ENCODE data around the gene BTNL9.
"Not testable (repeated sequence)": the region's sequence is repeated elsewhere in the genome, so short reads cannot be mapped to it uniquely, and the experiment has no call there.

The BTNL9 gene

GRCh38 chr5:181097383-181097753 lies 57.3 kb downstream of the BTNL9 start:
- peak; percentile 34 for ATAC-seq (ENCODE audit: low read depth)
- H3K4me3 ChIP-seq (ENCODE audit: severe bottlenecking); H3K27me3 ChIP-seq (ENCODE audit: insufficient read depth, poor library complexity, severe bottlenecking); H3K27ac ChIP-seq (ENCODE audit: poor library complexity, severe bottlenecking); H3K9me3 ChIP-seq (ENCODE audit: severe bottlenecking); DNase-seq (ENCODE audit: low spot score); H3K36me3 ChIP-seq (ENCODE audit: low read depth); H3K4me1 ChIP-seq (ENCODE audit: insufficient read depth, poor library complexity, severe bottlenecking): not testable (repeated sequence)

DNA sequence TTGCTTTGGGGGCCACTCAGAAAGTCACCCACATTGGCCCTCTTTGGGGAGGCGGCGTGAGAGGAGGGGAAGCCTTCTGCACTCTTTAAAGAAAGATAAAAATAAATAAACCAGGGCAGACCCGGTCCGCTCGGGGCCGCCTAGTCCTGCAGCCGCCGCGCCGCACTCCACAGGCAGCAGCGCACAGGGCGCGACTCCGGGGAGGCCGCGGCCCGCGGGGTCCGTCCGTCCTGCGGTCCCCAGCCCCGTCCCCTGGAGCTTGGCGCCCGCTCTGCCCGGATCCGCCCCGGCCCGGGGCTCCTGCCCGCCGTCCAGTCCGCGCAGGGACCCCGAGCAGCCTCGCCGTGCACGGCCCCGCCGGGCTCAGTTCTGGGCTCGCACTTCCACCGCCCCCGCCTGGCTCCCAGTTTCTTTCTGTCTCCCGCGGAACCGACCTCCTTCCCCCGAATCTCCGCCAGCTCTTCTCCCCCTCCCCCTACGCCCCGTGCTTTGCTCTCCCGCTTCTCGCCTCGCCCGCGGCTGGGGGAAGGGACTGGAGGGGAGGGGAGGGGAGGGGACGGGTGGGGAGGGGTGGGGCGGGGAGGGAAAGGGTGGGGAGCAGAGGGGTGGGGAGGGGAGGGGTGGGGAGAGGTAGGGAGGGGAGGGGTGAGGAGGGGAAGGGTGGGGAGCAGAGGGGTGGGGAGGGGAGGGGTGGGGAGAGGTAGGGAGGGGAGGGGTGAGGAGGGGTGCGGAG lies 57.9 kb downstream of the BTNL9 start:
- H3K27ac ChIP-seq (ENCODE audit: poor library complexity, severe bottlenecking); H3K36me3 ChIP-seq (ENCODE audit: low read depth); DNase-seq (ENCODE audit: low spot score); H3K4me1 ChIP-seq (ENCODE audit: insufficient read depth, poor library complexity, severe bottlenecking); H3K4me3 ChIP-seq (ENCODE audit: severe bottlenecking); H3K9me3 ChIP-seq (ENCODE audit: severe bottlenecking); H3K27me3 ChIP-seq (ENCODE audit: insufficient read depth, poor library complexity, severe bottlenecking): not testable (repeated sequence)
- ATAC-seq (ENCODE audit: low read depth): peak; percentile 11; the same call in 2 of the 3 replicates

GRCh38 chr5:181098762-181099601 lies 58.9 kb downstream of the BTNL9 start:
- Histone ChIP-seq H3K27me3 (ENCODE audit: insufficient read depth, poor library complexity, severe bottlenecking) (peaks cover under 1% of the 10 kb centered on the region), H3K4me3 (ENCODE audit: severe bottlenecking) (no peak overlapping the region), H3K27ac (ENCODE audit: poor library complexity, severe bottlenecking) (no peak overlapping the region), H3K9me3 (ENCODE audit: severe bottlenecking) (no peaks in the 10 kb centered on the region), H3K36me3 (ENCODE audit: low read depth) (no peaks in the 10 kb centered on the region), H3K4me1 (ENCODE audit: insufficient read depth, poor library complexity, severe bottlenecking) (no peaks in the 10 kb centered on the region)
- TF ChIP-seq, protein P1, sequence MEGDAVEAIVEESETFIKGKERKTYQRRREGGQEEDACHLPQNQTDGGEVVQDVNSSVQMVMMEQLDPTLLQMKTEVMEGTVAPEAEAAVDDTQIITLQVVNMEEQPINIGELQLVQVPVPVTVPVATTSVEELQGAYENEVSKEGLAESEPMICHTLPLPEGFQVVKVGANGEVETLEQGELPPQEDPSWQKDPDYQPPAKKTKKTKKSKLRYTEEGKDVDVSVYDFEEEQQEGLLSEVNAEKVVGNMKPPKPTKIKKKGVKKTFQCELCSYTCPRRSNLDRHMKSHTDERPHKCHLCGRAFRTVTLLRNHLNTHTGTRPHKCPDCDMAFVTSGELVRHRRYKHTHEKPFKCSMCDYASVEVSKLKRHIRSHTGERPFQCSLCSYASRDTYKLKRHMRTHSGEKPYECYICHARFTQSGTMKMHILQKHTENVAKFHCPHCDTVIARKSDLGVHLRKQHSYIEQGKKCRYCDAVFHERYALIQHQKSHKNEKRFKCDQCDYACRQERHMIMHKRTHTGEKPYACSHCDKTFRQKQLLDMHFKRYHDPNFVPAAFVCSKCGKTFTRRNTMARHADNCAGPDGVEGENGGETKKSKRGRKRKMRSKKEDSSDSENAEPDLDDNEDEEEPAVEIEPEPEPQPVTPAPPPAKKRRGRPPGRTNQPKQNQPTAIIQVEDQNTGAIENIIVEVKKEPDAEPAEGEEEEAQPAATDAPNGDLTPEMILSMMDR (IDR thresholded peaks at IDR 0.05; ENCODE audit: poor library complexity, severe bottlenecking): no peak
- DNase-seq (ENCODE audit: low spot score): no peak
- ATAC-seq (ENCODE audit: low read depth): no peak

- Histone ChIP-seq H3K36me3 (ENCODE audit: low read depth) (no peaks in the 10 kb centered on the region), H3K27me3 (ENCODE audit: insufficient read depth, poor library complexity, severe bottlenecking) (peaks cover 3% of the 10 kb centered on the region), H3K4me3 (ENCODE audit: severe bottlenecking) (no peak overlapping the region), H3K27ac (ENCODE audit: poor library complexity, severe bottlenecking) (no peak overlapping the region), H3K4me1 (ENCODE audit: insufficient read depth, poor library complexity, severe bottlenecking) (no peaks in the 10 kb centered on the region), H3K9me3 (ENCODE audit: severe bottlenecking) (no peaks in the 10 kb centered on the region)
- ATAC-seq (ENCODE audit: low read depth) (no peak), DNase-seq (ENCODE audit: low spot score) (no peak)
- TF ChIP-seq, protein P1 (IDR thresholded peaks at IDR 0.05; ENCODE audit: poor library complexity, severe bottlenecking): no peak
Observed at GRCh38 chr5:181099602-181100086, 59.6 kb downstream of the BTNL9 start.

DNA sequence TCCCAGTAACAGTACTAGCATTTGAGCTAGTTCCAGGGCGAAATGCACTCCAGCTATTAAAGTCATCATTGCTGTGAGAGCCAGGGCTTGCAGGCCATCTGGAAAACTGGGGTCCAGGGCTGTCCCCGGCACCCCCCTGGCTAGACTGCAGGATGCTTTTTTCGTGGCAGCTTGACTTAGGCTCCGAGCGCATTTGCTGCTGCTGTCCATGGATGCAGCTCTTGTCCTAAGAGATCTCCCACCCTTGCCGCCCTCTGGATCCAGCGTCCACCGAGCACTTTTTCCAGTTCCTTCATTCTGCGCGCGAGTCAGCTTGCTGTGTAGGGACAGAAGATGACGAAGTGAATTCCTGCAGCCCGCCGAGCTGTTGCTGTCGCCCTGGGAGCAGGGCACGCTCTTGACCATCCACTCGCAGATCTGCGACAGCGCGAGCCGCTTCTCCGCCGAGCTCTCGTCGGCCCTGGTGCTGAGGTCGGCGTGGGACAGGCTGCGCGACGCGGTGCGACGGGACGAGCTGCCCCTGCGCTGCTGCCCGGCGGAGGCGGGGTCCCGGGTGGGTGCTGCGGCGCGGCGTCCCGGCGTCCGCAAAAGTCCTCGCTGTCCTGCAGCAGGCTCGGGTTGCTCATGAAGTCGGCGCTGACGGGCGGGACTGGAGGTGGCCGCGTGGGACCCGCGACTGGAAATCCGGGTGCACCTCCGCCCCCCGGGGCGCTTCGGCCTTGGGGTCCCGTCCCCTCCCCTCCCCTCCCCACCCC lies 60.2 kb downstream of the BTNL9 start:
- DNase-seq (ENCODE audit: low spot score): no peak
- Histone ChIP-seq H3K27me3 (ENCODE audit: insufficient read depth, poor library complexity, severe bottlenecking) (peaks cover 3% of the 10 kb centered on the region), H3K4me1 (ENCODE audit: insufficient read depth, poor library complexity, severe bottlenecking) (no peaks in the 10 kb centered on the region), H3K9me3 (ENCODE audit: severe bottlenecking) (no peaks in the 10 kb centered on the region), H3K36me3 (ENCODE audit: low read depth) (no peaks in the 10 kb centered on the region), H3K4me3 (ENCODE audit: severe bottlenecking) (peak overlapping the region; percentile 15), H3K27ac (ENCODE audit: poor library complexity, severe bottlenecking) (no peak overlapping the region)
- TF ChIP-seq, protein P1 (IDR thresholded peaks at IDR 0.05; ENCODE audit: poor library complexity, severe bottlenecking): no peak
- no peak for ATAC-seq (ENCODE audit: low read depth)

- not testable (repeated sequence) for H3K27me3 ChIP-seq (ENCODE audit: insufficient read depth, poor library complexity, severe bottlenecking); H3K4me1 ChIP-seq (ENCODE audit: insufficient read depth, poor library complexity, severe bottlenecking); H3K36me3 ChIP-seq (ENCODE audit: low read depth); H3K4me3 ChIP-seq (ENCODE audit: severe bottlenecking); H3K9me3 ChIP-seq (ENCODE audit: severe bottlenecking); H3K27ac ChIP-seq (ENCODE audit: poor library complexity, severe bottlenecking)
- ATAC-seq (ENCODE audit: low read depth) (peak; percentile 18), DNase-seq (ENCODE audit: low spot score) (peak; percentile 61)
Observed at GRCh38 chr5:181101030-181101641, 61.1 kb downstream of the BTNL9 start.

- H3K4me1 ChIP-seq (ENCODE audit: insufficient read depth, poor library complexity, severe bottlenecking); H3K27me3 ChIP-seq (ENCODE audit: insufficient read depth, poor library complexity, severe bottlenecking); H3K36me3 ChIP-seq (ENCODE audit: low read depth); DNase-seq (ENCODE audit: low spot score); H3K9me3 ChIP-seq (ENCODE audit: severe bottlenecking); H3K27ac ChIP-seq (ENCODE audit: poor library complexity, severe bottlenecking); H3K4me3 ChIP-seq (ENCODE audit: severe bottlenecking): not testable (repeated sequence)
- peak; percentile 41 for ATAC-seq (ENCODE audit: low read depth)
Observed at GRCh38 chr5:181101930-181102674, 62.0 kb downstream of the BTNL9 start.

Measured in RWPE2 (cell line).